H1 (cell line): ENCODE data around the gene ZYG11B. TPM values are rescaled to one million over a fixed set of nuclear protein-coding genes. Genes with fewer than 3 reads are reported as not detected.
"Not testable (repeated sequence)": the region's sequence is repeated elsewhere in the genome, so short reads cannot be mapped to it uniquely, and the experiment has no call there.

ENCODE experiments used
- CTCF ChIA-PET: fragments of 300-600 bp; sonication (Branson Sonifier 250); formaldehyde crosslinking; loops from one replicate; lab custom pipeline; 2021; ENCODE audit not compliant: partially characterized antibody; lab: Charles Lee
- POLR2A ChIA-PET: fragments of 300-600 bp; sonication (Branson Sonifier 250); formaldehyde crosslinking; loops from one replicate; lab custom pipeline; 2021; ENCODE audit warnings: inconsistent platforms; ENCODE audit not compliant: partially characterized antibody; lab: Charles Lee
- DNase-seq, 2 experiments: peaks; one replicate each; pipeline versions ENCODE4 v3.0.0 to v3.0.0-alpha.2; 2010 to 2022; ENCODE audit warnings: low spot score in 2 of 2, low read depth in 1 of 2, mixed read lengths in 1 of 2
- FAIRE-seq: peaks from 2 replicates; lab custom pipeline; 2011; peaks lifted over from hg19 to GRCh38; lab: Jason Lieb, UNC
- H2AFZ ChIP-seq: 2 replicates; pipeline ENCODE4 v1.8.1; 2012; ENCODE audit warnings: low read length, inconsistent platforms
- H2AK5ac ChIP-seq: 2 replicates; pipeline ENCODE4 v1.6.1; 2013; ENCODE audit warnings: low read depth, low read length
- H2BK120ac ChIP-seq: replicated peaks from 2 replicates; pipeline ENCODE3; 2013; ENCODE audit warnings: low read depth, low read length, inconsistent platforms
- H2BK12ac ChIP-seq: 2 replicates; pipeline ENCODE4 v1.6.1; 2013; ENCODE audit warnings: low read depth, low read length
- H2BK15ac ChIP-seq: 2 replicates; pipeline ENCODE4 v1.6.1; 2013; ENCODE audit warnings: low read length
- H2BK20ac ChIP-seq: 2 replicates; pipeline ENCODE4 v1.6.1; 2013; ENCODE audit warnings: low read length
- H2BK5ac ChIP-seq: 2 replicates; pipeline ENCODE4 v1.6.1; 2013; ENCODE audit warnings: low read depth, low read length
- H3K14ac ChIP-seq: 2 replicates; pipeline ENCODE4 v1.6.1; 2013; ENCODE audit warnings: inconsistent platforms; ENCODE audit not compliant: insufficient read length
- H3K18ac ChIP-seq: 2 replicates; pipeline ENCODE4 v1.6.1; 2013; ENCODE audit warnings: low read length; ENCODE audit errors: extremely low read depth
- H3K23ac ChIP-seq: 2 replicates; pipeline ENCODE4 v1.6.1; 2013; ENCODE audit warnings: inconsistent platforms; ENCODE audit not compliant: insufficient read length
- H3K23me2 ChIP-seq: 2 replicates; pipeline ENCODE4 v1.6.1; 2013; ENCODE audit warnings: low read depth, low read length
- H3K27ac ChIP-seq: 2 replicates; pipeline ENCODE4 v1.6.1; 2011; ENCODE audit warnings: low read depth, low read length, inconsistent platforms
- H3K27me3 ChIP-seq, 4 experiments: replicated peaks in 1 of 4; 1 replicate in 1 of 4; 2 replicates in 3 of 4; pipeline versions ENCODE4 v1.6.1 to v1.8.1; 2011 to 2013; ENCODE audit warnings: low read length in 3 of 4, mild to moderate bottlenecking in 3 of 4, inconsistent platforms in 2 of 4, mixed read lengths in 2 of 4, moderate library complexity in 1 of 4; ENCODE audit not compliant: control insufficient read depth in 3 of 4, insufficient read depth in 3 of 4; ENCODE audit errors: extremely low read depth in 1 of 4
- H3K36me3 ChIP-seq, 4 experiments: 2 replicates each; pipeline versions ENCODE4 v1.6.1 to v1.8.1; 2011 to 2013; ENCODE audit warnings: mild to moderate bottlenecking in 4 of 4, low read length in 3 of 4, moderate library complexity in 2 of 4, control low read depth in 1 of 4, inconsistent platforms in 1 of 4; ENCODE audit not compliant: insufficient read depth in 4 of 4, control insufficient read depth in 2 of 4
- H3K4ac ChIP-seq: replicated peaks from 2 replicates; pipeline ENCODE3; 2013; ENCODE audit warnings: low read length, low read depth, mixed read lengths, inconsistent platforms; ENCODE audit not compliant: insufficient read length
- H3K4me1 ChIP-seq, 4 experiments: replicated peaks in 1 of 4; 1 replicate in 1 of 4; 2 replicates in 3 of 4; pipeline versions ENCODE4 v1.6.1 to v1.8.1; 2011 to 2013; ENCODE audit warnings: low read length in 3 of 4, inconsistent platforms in 2 of 4, mixed read lengths in 1 of 4; ENCODE audit not compliant: insufficient read depth in 4 of 4, control insufficient read depth in 3 of 4
- H3K4me2 ChIP-seq, 2 experiments: 2 replicates each; pipeline versions ENCODE4 v1.6.1 to v1.8.1; 2011 to 2013; ENCODE audit warnings: low read depth in 2 of 2, low read length in 2 of 2, control low read depth in 1 of 2, inconsistent platforms in 1 of 2, mild to moderate bottlenecking in 1 of 2; ENCODE audit not compliant: insufficient read depth in 1 of 2
- H3K4me3 ChIP-seq, 4 experiments: fragments of 200-600, 300-600 bp in 1 of 4; sonication (generic), shearing (Covaris generic), sonication (Bioruptor Twin) in 1 of 4; 2 replicates each; pipeline versions ENCODE4 v1.5.1 to v1.8.1; 2011 to 2016; ENCODE audit warnings: low read length in 4 of 4, low read depth in 3 of 4, control low read depth in 2 of 4, inconsistent platforms in 2 of 4, mild to moderate bottlenecking in 2 of 4, mixed read lengths in 1 of 4, moderate library complexity in 1 of 4; ENCODE audit not compliant: insufficient read depth in 2 of 4; ENCODE audit errors: extremely low read depth in 1 of 4
- H3K56ac ChIP-seq: replicated peaks from 2 replicates; pipeline ENCODE3; 2013; ENCODE audit warnings: low read depth, mild to moderate bottlenecking, mixed read lengths, low read length, inconsistent platforms; ENCODE audit not compliant: insufficient read length
- H3K79me1 ChIP-seq: 2 replicates; pipeline ENCODE4 v1.6.1; 2013; ENCODE audit warnings: low read depth, low read length, control low read depth
- H3K79me2 ChIP-seq, 2 experiments: 2 replicates each; pipeline versions ENCODE4 v1.6.1 to v1.8.1; 2012 to 2013; ENCODE audit warnings: low read length in 2 of 2, mild to moderate bottlenecking in 2 of 2, inconsistent platforms in 1 of 2; ENCODE audit not compliant: insufficient read depth in 2 of 2, control insufficient read depth in 1 of 2
- H3K9ac ChIP-seq, 4 experiments: replicated peaks in 1 of 4; 1 replicate in 1 of 4; 2 replicates in 3 of 4; pipeline versions ENCODE4 v1.6.1 to v1.8.1; 2011 to 2013; ENCODE audit warnings: low read depth in 3 of 4, low read length in 3 of 4, control low read depth in 2 of 4, mild to moderate bottlenecking in 2 of 4, moderate library complexity in 2 of 4, inconsistent platforms in 1 of 4; ENCODE audit errors: extremely low read depth in 1 of 4
- H3K9me3 ChIP-seq, 2 experiments: 2 replicates each; pipeline versions ENCODE4 v1.6.1 to v1.8.1; 2012 to 2013; ENCODE audit warnings: mild to moderate bottlenecking in 2 of 2, moderate library complexity in 2 of 2, control low read depth in 1 of 2, inconsistent platforms in 1 of 2, low read depth in 1 of 2, low read length in 1 of 2, mixed read lengths in 1 of 2; ENCODE audit not compliant: insufficient read depth in 2 of 2
- H4K20me1 ChIP-seq, 2 experiments: replicated peaks in 1 of 2; 2 replicates each; pipeline versions ENCODE3 to v1.8.1; 2011 to 2013; ENCODE audit warnings: inconsistent platforms in 2 of 2, low read length in 2 of 2, mild to moderate bottlenecking in 1 of 2; ENCODE audit not compliant: insufficient read depth in 2 of 2, control insufficient read depth in 1 of 2
- H4K5ac ChIP-seq: 2 replicates; pipeline ENCODE4 v1.6.1; 2013; ENCODE audit warnings: low read length, low read depth, mixed read lengths, inconsistent platforms; ENCODE audit not compliant: insufficient read length
- H4K8ac ChIP-seq: 2 replicates; pipeline ENCODE4 v1.8.0; 2013; ENCODE audit warnings: mild to moderate bottlenecking, moderate library complexity, low read length, inconsistent platforms; ENCODE audit not compliant: insufficient read depth; ENCODE audit errors: extremely low read depth
- H4K91ac ChIP-seq: replicated peaks from 2 replicates; pipeline ENCODE3; 2013; ENCODE audit warnings: low read length, mixed read lengths, inconsistent platforms; ENCODE audit not compliant: insufficient read length
- WGBS, 2 experiments: shearing (Covaris generic) in 1 of 2; methylation state at CpG; one replicate each; pipeline versions ENCODE4 v1.1.6 to v1.1.7; 2013 to 2015; ENCODE audit warnings: low lambda C conversion rate in 2 of 2, mixed read lengths in 2 of 2, inconsistent platforms in 1 of 2, low coverage in 1 of 2, missing lambda C conversion rate in 1 of 2; ENCODE audit not compliant: insufficient replicate concordance in 2 of 2, insufficient coverage in 1 of 2, insufficient read length in 1 of 2; ENCODE audit errors: extremely low coverage in 1 of 2, missing lambda C conversion rate in 1 of 2; 5-methylcytosine and 5-hydroxymethylcytosine counted together
- polyA plus RNA-seq, 7 experiments: library from polyadenylated mRNA; depleted of rRNA in 3 of 7; stranded (reverse) in 5 of 7; unstranded in 2 of 7; fragments of >200 nt in 5 of 7; fragments of 200-250 nt in 2 of 7; gene quantifications; 1 replicate in 5 of 7; 2 replicates in 1 of 7; 4 replicates in 1 of 7; pipeline versions ENCODE4 v1.2.1 to v1.2.3, GENCODE V29; 2011 to 2013; ENCODE audit warnings: missing spikeins in 2 of 7, mixed read lengths in 2 of 7
- total RNA-seq: library from RNA; stranded (reverse); fragmentation: NEBNext Ultra II Directional; extraction: Animal tissue kit (Norgen Biotek cat#: 25700); gene quantifications from 2 replicates; pipeline ENCODE4 v1.2.1, GENCODE V29; 2021

The ZYG11B gene
- total and polyA plus RNA-seq, 2 of the 8 experiments (the other 6 are each of a cell fraction or from before 2014, with no cell fraction given), result 4.4 to 20.9 TPM

DNA sequence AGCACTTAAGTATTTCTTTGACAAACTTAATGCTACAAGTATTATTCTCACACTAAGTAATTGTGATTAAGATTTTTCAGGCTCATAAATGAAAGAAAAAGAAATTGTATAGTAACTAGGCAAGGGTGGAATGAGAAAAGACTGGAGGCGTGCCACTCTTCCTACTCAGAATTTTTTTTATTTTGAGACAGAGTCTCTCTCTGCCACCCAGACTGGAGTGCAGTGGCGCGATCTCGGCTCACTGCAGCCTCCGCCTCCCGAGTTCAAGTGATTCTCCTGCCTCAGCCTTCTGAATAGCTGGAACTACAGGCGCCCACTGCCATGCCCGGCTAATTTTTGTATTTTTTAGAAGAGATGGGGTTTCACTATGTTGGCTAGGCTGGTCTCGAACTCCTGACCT lies 9.1 kb downstream of the ZYG11B start:
- not testable (repeated sequence) for H3K27ac ChIP-seq, H2BK12ac ChIP-seq, H2AFZ ChIP-seq, H2AK5ac ChIP-seq, H3K14ac ChIP-seq, H4K91ac ChIP-seq, H3K9me3 ChIP-seq, H3K36me3 ChIP-seq, H3K4me2 ChIP-seq, H4K8ac ChIP-seq, H4K20me1 ChIP-seq, H2BK15ac ChIP-seq, H4K5ac ChIP-seq, H3K4me1 ChIP-seq, H3K9ac ChIP-seq, H3K23me2 ChIP-seq, H3K18ac ChIP-seq, H3K4me3 ChIP-seq, H3K23ac ChIP-seq, DNase-seq, H2BK120ac ChIP-seq, H3K56ac ChIP-seq, FAIRE-seq, H3K27me3 ChIP-seq, H3K79me1 ChIP-seq, H3K4ac ChIP-seq, H2BK20ac ChIP-seq, H2BK5ac ChIP-seq
- peaks cover 0 to 17% of the 10 kb centered on the region in 2 experiments; a peak in 1 of 4 replicates for H3K79me2 ChIP-seq
- ChIA-PET POLR2A (interaction anchor here (0.5 to 0.6 kb wide), 2 partner anchors 324 to 418 kb away, joined by 3 read pairs; no protein-coding TSS in a partner anchor), CTCF (interaction anchor here (0.9 kb wide), 1 partner anchor 13 kb away, joined by 3 read pairs; no protein-coding TSS in a partner anchor)
- WGBS, 2 experiments, result 94% methylated on average over 9 of the region's 9 CpGs; no CpG with 5 or more reads in 1 of the 2 experiments
